Stimulated activated CD8-positive, alpha-beta memory T cell treated with anti-CD3 and anti-CD28 coated beads, Interleukin-12 subunit alpha, Interleukin-12 subunit beta, amount 100 ng/mL, for 4 hours (primary cell): ENCODE measurements around the gene AUTS2.

Source experiments
- DNase-seq: peaks from one replicate; pipeline ENCODE4 v3.0.0-alpha.2; 2020; ENCODE audit warnings: low read depth

Gene AUTS2

DNA sequence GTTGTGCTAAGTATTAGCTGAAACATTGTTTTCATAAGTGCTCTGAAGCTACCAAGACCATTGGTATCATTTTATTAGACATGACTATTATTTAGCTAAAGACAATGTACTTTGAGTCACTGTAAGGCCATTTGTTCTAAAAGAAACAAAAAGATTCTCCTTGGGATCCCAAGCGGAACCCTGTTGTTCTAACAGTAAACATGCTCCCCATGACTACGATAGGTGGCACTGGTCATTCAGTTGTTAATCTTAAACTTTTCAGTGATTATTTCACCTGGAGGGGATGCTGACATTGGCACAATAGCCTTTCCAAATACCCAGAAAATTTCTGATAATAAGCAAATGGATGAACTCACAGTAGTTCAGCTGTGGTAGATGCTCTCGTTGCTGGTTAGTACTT lies 715.0 kb downstream of the AUTS2 start:
- DNase-seq = no peak

DNA sequence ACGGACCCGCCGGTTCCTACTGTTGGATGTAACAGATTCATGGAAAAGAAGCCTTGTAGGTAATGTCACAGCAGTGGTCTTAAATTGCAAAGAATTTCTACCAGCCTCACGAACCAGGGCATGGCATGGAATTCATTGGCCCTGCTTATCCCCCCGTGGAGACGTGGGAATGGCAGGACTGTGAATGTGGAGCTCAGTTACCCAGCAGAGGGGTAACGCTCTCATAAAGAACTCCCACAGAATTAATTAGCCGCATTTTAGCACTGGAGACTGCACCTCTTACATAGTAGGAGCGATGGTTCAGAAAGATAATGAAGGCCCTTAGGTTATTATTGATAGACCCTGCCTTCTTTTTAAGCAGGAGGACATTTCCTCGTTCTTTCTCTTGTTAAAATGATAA lies 715.4 kb downstream of the AUTS2 start:
- no peak for DNase-seq

DNA sequence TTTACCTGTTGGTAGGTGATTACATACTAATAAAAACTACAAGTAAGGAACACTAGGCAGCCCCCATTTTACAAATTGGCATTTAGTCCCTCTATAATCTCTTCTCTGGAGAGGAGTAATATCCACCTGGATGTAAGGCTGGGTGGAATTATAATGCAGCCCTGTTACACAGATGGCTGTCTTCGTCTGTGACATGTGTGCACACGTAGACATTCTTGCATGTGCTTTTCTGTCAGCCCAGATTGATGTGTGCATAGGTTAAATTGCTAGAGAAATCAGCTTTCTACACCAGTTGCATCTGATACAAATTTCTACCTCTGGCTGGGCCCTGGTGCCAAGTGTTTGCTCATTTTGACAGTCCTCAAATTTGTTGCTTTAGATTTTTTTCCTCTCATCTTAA lies 715.9 kb downstream of the AUTS2 start:
- DNase-seq = no peak

DNA sequence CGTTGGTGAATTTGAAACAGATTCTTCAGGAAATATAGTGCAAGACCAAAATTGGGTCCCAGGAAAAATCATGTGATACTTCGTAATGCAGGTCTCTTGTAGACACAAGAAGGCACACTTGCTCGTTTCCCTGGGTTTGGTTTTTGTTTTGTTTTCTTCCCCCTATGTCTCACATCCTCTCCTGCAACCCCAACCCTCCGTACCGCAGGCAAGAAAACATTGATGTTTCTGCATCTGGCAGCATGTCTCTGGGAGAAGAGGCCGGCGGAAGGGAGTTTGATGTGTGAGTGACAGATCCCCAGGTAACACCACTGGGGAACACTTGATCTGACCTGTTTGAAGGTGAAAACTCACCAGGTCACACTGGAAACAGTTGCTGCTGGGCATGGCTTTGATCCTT lies 718.5 kb downstream of the AUTS2 start:
- no peak for DNase-seq

DNA sequence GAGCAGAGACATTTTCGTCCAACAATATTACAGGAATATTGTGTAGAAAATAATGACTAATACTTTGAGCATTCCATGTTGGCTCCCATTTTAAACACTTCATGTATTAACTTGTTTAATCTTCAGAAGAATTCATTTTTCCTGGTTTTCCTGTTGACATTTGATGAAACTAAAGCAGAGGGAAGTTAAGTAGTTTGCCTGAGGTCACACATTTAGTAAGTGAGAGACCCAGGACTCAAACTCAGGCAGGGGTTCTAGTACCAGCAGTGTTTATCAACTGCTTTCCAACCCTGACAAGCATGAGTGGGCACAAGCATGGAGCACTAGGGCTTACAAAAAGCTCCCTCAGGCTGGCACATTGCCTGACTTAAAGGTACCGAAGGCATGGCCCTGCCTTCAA lies 719.1 kb downstream of the AUTS2 start:
- DNase-seq = no peak

DNA sequence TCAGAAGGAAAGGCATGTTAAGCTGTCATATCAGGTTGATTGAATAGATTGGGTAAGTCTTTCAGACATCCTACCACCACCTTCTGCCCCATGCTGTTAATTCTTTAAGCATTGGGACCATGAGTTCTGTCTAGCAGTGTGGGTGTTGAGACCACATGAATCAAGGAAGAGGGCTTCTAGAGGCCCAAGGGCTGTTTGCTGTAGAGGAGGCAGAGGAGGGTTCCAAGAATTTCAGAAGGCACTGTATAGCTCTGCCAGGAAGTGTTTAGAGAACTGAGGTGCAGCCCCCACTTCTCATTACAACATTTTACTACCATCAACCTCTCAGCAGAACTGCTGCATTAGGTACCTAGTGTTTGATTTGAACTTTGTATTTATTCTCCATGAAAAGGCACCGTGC lies 720.2 kb downstream of the AUTS2 start:
- DNase-seq = no peak

DNA sequence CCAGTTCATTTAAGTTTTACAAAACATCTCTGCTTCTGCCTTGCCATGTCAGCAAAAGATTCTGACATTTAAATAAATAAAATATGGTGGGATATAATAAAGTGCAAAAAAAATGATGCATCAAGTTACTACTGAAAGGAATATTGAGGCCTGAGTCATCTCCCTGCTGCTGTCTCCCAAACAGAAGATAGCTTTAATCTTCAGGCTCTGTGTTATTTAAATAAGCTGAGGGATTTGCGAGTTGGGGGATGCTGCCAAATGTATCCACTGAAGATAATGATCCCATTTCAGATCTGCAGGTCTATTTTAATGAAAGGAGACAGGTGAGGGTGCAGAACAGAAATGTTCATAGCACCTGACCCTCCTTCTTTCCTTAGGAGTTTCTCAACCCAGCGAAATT lies 720.8 kb downstream of the AUTS2 start:
- DNase-seq = no peak

DNA sequence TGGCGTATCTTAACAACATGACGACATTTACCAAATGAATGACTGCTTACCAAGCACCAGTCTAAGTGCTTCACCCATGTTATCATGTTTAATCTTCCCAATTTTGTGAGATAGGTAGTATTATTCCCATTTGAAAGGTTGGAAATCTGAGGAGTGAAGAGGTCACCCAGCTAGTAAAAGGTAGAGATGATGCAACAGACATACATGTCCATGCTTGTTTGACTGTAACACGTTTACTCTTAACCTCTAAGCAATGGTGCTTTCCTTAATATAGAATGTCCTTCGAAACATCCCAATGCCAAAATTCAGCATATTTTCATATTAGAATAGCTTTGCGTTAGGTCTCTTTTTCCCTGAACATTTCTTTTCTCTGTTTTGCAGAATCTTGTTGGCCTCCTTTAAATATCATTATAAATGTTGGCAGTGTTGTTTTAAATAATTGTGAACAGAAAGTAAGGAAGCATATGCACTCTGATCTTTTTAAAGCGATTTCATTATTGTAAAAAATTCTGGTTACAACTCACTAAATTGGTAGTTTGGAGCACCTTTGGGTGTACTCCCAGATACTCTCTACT lies 722.8 kb downstream of the AUTS2 start:
- no peak for DNase-seq

DNA sequence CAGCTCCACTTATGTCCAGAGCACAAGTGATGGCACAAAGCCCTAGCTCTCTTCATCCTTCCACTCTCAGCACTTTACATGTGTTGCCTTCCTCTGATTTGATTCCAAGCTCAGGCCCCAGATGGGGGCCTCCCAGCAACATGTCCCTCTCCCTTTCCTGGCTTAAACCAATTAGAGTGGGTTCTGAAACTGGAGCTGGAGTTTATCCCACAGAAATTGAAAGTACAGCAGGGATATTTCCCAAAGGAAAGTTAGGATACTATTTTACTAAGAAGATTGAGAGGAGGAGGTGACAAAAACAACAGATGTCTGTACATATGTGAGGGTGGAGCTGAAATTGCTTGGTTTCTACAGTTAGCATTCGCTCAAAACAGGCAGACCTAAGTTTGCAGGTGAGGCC lies 724.6 kb downstream of the AUTS2 start:
- DNase-seq = no peak

DNA sequence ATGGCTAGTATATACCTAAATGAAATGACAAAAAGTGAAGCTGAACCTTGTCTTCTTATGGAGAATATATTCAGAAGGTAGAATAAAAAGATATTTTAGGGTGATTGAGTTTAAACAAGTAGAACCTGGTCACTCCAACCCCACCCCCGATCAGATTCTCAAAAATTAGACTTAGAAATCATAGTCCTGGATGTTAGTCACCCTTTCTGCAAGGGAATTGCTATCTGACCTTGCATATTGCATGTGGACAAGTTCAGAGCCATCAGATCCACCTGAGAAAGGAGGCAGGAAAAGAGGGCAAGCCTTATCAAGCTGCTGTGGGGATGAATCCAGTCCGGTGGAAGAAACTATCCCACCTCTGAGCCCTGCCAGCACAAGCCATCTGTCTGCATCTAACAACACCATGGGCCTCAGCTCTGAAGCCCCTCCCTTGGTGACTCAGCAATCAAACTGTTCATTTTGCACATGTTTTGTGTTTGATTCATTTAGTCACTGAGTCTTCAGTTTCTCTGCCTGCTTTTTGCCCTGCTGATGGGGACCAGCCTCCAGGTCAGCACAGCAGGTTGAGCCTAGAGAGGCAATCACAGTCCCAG lies 727.3 kb downstream of the AUTS2 start:
- no peak for DNase-seq

DNA sequence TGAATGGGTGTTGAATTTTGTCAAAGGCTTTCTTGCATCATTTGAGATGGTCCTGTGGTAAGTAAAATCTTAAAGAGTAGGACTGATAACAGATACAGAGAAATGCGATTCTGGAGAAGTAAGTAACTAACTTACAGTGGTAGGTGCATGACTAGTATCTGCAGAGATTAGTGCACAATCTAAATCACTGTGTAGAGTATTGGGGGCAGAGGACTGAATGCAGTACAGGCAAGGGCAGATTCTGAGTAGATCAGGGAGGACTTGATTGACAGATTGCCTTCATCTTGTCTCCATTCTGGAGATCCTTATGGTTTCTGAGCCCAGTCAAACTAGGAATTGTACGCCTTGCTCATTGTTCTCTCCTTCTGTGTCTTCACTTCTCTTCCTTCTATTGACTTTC lies 736.0 kb downstream of the AUTS2 start:
- no peak for DNase-seq

DNA sequence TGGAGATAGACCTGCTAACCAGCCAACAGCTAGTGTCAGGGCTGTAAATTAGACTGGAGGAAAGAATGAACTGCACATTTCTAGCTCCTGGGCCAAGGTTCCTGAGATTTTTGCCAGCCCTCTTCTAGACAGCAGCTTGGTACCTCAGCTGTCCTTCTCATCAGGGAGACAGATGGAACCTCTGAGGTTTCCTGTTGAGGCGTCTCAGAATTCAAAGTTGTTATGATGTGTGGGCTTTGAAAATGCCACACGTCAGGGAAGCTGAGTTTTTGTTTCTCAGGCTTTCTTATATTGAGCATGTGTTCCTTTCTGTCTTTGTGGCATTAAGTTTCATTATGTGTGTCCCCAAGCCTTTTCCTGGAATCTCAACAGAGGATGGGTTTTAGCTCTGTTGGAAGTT lies 736.6 kb downstream of the AUTS2 start:
- DNase-seq = no peak

DNA sequence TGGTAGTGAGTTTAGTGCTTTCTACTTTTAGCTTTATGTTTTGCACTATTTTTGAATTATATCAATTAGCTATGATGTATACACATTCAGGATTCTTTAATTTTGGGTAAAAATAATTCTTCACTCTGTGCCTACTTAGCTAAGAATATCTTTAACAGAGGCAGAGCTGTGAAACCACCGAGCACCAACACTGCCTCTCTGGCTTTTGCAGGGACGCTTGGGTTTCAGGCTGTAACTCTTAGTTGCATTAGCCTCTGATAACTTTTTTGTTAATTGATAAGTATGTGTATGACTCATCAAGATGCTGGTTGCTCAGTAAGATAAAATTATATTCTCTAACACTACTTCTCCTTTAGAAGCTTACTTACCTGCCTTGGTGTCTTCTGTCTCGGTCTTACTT lies 738.3 kb downstream of the AUTS2 start:
- DNase-seq = no peak

DNA sequence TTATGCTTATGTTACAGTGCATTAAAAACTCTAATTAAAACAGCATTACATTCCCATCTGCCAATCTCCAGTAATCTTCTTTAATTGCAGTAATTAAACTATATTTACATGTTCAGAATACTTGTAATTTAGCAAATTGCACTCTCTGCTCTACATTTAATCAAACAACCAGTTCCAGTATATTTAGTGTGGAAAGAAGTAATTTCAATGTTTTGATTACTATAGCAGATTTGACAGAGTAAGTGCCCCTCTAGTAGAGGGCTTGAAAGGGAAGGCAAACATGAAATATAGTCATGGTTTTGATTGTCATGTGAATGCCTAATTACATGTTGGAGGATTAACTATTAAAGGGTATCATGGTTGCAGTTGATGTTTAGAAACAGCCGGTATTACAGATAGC lies 739.7 kb downstream of the AUTS2 start:
- DNase-seq = no peak

DNA sequence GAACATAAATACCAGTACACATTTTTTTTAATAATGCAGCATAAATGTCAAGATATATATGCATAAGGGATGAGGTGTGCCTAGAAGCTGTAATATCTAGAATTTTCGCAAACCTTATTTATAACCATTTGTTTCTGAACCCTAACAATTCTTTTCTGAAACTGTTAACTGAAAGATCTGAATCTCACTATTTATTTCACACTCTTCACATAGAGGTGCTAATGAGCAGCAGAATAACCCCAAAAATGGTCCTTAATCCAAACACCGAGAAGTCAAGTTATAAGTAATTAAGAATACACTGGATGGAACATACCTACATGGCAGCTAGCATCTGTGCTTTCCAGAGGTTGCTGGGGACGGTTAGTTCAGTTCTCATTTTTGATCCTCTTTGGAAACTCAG lies 742.0 kb downstream of the AUTS2 start:
- DNase-seq = no peak

DNA sequence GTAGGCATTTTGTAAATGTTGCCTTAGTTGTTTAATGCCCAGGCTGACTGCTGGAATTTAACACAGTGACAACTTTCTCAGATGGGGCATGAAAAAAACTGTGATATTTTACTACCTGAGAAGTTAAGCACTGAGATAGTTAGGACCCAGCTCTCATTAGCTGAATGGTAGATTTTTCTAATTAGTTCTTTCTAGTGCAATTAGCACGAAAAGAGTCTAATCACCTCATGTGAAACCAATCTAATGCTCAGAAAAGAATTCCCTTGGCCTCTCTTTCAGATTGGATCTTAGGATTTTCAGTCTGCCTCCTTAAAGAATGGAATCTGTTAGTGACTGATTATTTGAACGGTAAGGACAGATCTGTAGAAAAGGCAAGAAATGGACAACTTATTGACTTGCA lies 743.2 kb downstream of the AUTS2 start:
- DNase-seq = no peak

DNA sequence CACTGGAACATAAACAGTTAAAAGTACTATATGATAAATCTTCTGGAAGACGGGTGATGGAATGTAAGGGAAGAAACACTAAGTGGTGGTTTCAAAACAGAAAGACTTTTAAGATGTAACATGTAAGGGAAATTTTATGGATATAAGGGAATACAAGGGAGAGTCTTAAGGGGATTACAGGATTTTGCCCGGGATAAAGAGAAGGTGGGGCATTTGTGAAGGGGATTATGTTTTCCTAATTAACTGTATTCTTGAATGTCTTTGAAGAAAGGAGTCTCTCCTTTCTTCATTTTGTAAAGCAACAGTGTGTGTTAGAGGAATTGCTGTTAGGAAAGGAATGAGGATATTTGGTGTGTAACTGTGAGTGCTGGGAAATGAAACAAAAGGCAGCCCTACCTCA lies 745.2 kb downstream of the AUTS2 start:
- no peak for DNase-seq

DNA sequence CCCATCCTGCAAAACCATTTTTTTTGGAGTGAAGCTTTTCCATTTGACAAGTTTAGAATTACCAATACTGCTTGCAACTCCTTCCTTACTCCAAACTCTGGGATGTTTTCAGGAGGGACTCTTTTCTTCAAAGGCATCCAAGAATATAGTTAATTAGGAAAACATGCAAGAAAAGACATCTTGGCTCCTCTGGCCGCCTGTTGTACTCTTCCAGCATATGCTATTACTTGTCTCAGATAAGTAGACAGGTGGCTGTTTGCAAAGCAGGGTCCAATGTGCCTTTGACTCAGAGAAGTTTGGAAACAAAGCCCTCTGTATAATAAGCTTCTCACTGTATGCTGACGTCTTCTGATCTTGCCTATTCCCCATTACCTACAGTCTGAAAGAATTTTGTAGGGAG lies 746.5 kb downstream of the AUTS2 start:
- DNase-seq = no peak

DNA sequence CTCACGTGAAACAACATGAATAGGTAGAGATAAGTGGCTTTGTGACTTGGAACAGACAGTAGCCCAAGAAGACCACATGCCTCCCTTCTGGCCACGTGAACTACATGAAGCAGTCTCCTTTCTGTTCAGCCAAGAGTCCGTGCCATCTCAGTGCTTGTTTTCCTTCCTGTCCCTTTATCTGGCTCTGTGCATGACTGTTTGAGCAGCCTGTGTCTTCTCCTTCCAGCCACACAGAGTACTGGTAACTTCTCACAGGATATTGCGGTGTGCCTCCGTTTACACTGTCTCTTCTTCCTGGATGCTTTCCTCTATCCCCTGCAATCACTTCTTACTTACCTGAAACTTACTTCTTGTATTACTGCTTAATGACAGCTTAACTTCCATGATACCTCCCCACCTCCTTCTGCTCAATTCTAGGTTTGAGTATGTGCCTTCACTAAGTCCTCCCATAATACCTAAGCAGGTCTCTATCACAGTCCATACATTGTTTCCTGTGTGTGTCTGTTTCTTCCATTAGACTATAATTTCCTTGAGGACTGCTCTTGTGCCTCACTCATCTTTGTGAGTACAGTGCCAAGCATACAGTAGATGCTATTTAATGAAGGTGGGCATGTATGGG lies 748.7 kb downstream of the AUTS2 start:
- DNase-seq = no peak

DNA sequence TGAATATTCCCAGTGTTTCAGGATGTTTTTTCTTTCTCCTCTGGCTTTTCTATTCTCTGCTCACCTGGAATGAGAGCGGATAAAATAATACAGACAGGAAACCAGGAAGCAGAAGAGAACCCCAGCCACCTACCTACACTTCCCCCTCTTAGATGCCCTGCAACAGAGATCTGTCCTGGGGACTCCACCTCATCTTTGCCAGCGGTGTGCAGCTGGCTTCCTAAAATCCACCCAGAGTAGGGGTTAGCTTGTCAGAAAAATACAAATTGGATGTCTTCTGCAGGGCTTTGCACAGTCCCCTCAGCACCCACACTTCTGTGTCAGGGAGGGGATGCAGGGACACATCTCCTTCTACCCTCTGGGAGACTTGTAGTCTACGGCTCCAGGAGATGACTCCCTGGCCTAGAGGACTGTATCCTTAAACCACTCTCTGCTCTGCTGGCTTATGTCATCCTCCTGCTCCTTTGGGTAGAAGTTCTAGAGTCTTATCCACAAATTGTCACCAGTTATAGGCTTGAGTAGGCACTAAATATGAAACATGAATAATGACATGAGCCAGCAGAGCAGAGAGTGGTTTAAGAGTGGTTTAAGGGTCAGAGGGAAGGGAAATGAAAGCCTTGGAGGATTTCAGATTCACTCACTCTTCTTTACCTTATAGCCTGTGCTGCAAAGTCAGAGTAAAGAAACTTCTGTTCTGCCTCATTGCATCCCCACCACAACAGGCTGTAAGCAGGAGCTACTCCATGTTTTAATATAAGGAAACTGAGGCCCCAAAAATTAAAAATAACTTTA lies 749.4 kb downstream of the AUTS2 start:
- no peak for DNase-seq

DNA sequence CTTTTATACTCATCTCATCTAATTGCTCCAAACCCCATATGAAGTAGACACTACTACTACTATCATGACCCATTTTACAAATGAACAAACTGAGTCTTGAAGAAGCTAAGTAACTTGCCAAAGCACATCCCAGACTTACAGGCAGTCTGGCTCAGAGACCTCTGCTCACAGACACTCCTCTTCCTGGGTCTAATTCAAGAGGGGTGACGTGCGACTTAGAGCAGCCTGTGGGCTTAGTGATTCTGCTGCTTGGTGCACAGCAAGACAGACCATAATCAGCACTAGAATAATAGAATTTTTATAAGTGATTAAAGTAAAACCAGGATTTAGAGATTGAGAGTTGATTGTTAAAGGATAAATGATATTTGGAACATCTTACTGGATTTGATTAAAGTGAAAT lies 750.8 kb downstream of the AUTS2 start:
- DNase-seq = no peak

DNA sequence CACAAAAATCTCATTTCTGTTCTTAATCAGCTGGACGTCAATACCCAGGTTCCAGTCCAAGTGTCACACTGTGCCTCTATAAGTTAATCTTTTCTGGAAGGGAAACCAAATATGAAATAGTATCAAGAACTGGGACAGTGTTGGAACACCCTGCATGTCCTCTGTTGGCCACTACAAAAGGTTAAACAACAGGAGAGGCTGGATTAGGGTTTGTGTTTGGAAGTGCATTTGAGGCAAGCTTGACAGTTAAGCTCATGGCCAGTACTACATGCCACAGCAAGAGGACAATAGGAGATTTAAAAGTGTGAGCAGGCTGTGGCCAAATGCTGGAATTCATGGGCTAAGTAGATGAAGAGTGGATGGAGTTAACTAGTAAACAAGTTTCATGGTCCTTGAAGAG lies 751.5 kb downstream of the AUTS2 start:
- DNase-seq = no peak

DNA sequence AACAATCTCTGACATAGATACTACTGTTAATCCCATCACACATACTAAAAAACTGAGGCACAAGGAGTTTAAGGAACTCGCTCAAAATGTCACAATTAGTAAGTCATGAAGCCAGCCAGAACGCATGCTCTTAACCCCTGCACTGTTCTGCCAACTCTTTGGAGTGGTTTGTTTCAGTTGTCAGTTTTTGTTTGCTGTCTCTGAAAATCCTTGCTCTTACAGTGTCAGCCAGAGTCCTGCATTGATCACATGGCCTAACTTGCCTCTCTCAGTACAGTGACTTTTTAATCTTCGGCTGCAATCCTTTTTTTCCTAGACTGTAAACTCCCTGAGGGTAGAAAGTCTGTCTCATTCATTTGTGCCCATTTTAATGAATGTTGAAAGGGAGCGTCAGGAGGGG lies 753.8 kb downstream of the AUTS2 start:
- DNase-seq = no peak
